SJCRH30 (cell line): ENCODE data around the gene HLA-A. TPM values are rescaled to one million over a fixed set of nuclear protein-coding genes. Genes with fewer than 3 reads are reported as not detected.
"Not testable (repeated sequence)": the region's sequence is repeated elsewhere in the genome, so short reads cannot be mapped to it uniquely, and the experiment has no call there.

Experiments
- DNase-seq, 2 experiments: peaks; one replicate each; pipeline ENCODE4 v3.0.0-alpha.2; 2015 to 2020
- H3K27ac ChIP-seq: fragments of 250-450 bp; sonication (Bioruptor Pico); 2 replicates; pipeline ENCODE4 v1.5.1; 2020; ENCODE audit warnings: mild to moderate bottlenecking, moderate library complexity
- H3K27me3 ChIP-seq: fragments of 250-450 bp; sonication (Bioruptor Pico); 2 replicates; pipeline ENCODE4 v1.5.1; 2020; ENCODE audit warnings: mild to moderate bottlenecking, moderate library complexity
- H3K36me3 ChIP-seq: fragments of 250-450 bp; sonication (Bioruptor Pico); 2 replicates; pipeline ENCODE4 v1.5.1; 2020; ENCODE audit warnings: mild to moderate bottlenecking, moderate library complexity
- H3K4me1 ChIP-seq: fragments of 250-450 bp; sonication (Bioruptor Pico); 2 replicates; pipeline ENCODE4 v1.5.1; 2020; ENCODE audit warnings: mild to moderate bottlenecking, moderate library complexity
- H3K4me3 ChIP-seq: fragments of 250-450 bp; sonication (Bioruptor Pico); 2 replicates; pipeline ENCODE4 v1.5.1; 2020; ENCODE audit warnings: mild to moderate bottlenecking, moderate library complexity
- H3K9me3 ChIP-seq: fragments of 250-450 bp; sonication (Bioruptor Pico); replicated peaks from 2 replicates; pipeline ENCODE4 v1.5.1; 2020; ENCODE audit warnings: mild to moderate bottlenecking, moderate library complexity
- total RNA-seq: library from RNA; depleted of rRNA; stranded (reverse); fragments of >200 nt; shearing (Covaris generic); gene quantifications from 2 replicates; pipeline ENCODE4 v1.2.3, GENCODE V29; 2014

HLA-A gene
- total RNA-seq, 1 experiment from 2014 or later: 0.22 TPM

DNA sequence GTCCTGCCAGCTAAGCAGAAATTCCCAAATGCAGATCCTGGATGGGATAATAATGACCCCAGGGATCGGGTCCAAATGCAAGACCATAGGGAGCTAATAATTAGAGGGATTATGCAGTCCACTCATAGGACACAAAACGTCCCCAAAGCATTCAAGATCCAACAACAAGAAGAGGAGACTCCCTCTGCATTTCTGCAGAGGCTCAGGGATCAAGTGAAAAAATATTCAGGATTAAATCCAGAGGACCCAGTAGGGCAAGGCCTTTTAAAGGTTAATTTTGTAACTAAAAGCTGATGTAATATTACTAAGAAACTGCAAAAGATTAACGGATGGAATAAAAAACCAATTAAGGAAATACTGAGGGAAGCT lies 22.2 kb downstream of the HLA-A start:
- Histone ChIP-seq H3K27ac (peak overlapping the region; percentile 83), H3K4me1 (peaks cover 30% of the 10 kb centered on the region), H3K9me3 (no peaks in the 10 kb centered on the region), H3K36me3 (0 out of 2 replicates have a peak, but pooled peaks cover 2% of the 10 kb centered on the region), H3K4me3 (peak overlapping the region; percentile 61), H3K27me3 (no peaks in the 10 kb centered on the region)
- DNase-seq: no peak

DNA sequence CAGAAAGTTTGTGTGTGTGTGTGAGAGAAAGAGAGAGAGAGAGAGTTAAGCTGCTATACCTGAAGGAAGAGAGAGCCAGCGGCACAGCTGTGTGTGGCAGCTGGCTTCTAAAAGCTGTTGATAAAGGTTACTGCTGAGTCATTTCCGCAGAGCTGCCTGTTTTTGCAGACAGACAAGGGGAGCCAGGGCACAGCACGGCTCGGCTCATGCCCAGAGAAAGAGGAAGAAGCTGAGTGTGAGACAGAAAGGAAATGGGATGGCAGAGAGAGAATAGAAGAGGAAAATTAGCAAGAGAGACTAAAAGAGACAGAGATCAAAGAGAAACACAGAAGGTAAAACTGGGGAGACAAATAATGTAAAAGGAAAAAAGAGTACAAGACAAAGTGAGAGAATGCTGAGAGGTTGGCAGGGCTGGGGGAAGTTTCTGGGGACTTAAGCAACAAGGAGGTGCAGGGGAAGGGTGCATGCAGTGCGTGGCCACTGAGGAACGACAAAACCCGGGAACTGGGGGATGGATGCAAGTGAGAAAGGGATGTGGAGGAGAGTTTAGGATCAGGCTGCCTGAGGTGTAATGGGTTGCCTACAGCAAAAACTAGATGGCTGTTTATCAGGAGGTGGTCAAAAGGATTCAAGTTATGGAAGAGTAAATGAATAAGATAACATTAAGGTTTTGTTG lies 22.7 kb downstream of the HLA-A start:
- peak; percentile 78 to 87 for DNase-seq
- Histone ChIP-seq H3K4me1 (peaks cover 30% of the 10 kb centered on the region), H3K4me3 (peak overlapping the region; percentile 61), H3K36me3 (0 out of 2 replicates have a peak, but pooled peaks cover 3% of the 10 kb centered on the region), H3K9me3 (no peaks in the 10 kb centered on the region), H3K27me3 (no peaks in the 10 kb centered on the region), H3K27ac (peak overlapping the region; percentile 83)

DNA sequence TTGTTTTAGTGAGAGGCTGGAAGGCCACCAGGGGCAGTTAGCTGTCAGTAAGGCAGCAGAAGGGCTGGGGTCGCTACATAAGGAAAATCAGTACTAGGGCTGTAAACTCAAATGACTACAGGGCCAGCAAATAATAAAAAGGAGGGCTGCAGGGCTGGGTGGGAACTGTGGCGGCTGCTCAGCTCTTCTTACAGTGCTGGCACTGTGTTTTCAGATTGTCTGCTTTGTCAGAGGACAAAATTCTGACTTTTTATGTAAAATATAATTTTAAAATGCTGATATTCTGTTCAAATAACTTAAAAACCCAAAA lies 23.2 kb downstream of the HLA-A start:
- no peaks in the 10 kb centered on the region for H3K9me3 ChIP-seq
- peak overlapping the region; percentile 61 for H3K4me3 ChIP-seq
- H3K27me3 ChIP-seq: no peaks in the 10 kb centered on the region
- H3K27ac ChIP-seq: peak overlapping the region; percentile 83
- H3K36me3 ChIP-seq: 0 out of 2 replicates have a peak, but pooled peaks cover 3% of the 10 kb centered on the region
- no peak for DNase-seq
- peaks cover 30% of the 10 kb centered on the region for H3K4me1 ChIP-seq

DNA sequence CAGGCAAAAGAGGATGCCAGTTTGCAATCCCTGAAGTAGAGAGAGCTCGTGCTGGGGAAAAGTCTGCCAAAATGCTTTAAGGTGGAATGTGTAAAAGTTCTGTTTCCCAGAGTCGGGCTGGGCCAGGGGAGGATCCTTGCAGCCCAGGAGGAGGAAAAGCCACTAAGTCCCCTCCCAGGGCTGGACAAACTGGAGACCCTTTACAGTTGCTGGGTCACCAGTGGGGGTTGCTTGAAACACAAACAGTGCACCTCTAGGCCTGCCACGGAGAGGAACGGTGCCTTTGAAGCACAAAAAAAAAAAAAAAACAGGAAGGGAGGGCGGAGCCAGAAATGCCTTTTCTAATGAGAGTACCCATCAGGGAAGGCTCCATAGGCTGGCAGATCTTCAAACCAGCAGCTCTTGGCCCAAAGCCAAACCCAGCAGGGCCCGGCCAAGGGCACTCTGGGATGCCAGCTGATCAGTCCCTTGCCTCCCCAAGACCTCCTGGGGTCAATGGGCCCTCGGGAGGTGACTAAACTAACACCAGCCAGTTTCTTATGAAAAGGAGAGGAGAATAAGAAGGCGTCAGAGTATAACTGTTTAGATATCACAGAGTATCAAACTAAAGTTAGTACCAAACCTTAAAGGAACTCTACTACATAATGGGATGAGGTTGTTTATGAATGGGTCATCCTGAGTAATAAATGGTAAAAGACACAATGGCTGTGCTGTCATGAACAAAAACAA lies 23.7 kb downstream of the HLA-A start:
- H3K4me1 ChIP-seq: peaks cover 30% of the 10 kb centered on the region
- no peaks in the 10 kb centered on the region for H3K9me3 ChIP-seq
- H3K27me3 ChIP-seq: no peaks in the 10 kb centered on the region
- 0 out of 2 replicates have a peak, but pooled peaks cover 3% of the 10 kb centered on the region for H3K36me3 ChIP-seq
- peak; percentile 80 to 89 for DNase-seq
- H3K4me3 ChIP-seq: peak overlapping the region; percentile 61
- H3K27ac ChIP-seq: peak overlapping the region; percentile 83

DNA sequence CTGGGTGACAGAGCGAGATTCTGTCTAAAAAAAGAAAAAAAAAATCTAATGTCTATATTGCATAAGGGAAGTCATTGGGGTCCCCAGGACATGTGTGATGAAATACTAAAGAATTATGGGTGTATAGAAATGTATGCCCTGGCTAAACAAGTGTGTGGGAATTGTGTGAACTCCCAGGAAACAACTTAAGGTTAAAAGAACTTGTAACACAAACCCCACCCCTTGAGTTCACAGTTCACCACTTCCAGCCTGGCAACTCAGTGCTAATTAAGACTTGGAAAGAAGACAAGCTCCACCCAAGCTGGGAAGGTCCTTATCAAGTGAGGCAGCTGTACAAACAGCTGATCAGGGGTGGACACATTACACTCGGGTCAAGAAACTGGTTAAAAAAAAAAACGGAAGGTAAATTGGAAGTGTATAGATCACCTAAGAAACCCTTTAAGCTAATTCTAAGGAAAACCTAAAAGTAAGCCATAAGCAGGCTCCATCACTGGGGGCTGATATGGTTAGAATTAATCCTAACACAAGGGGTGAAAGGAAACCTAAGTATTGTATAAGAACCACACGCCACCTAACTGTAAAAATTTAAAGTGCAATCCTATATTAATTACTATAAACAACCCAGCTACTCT lies 25.2 kb downstream of the HLA-A start:
- H3K4me3 ChIP-seq: no peak overlapping the region

DNA sequence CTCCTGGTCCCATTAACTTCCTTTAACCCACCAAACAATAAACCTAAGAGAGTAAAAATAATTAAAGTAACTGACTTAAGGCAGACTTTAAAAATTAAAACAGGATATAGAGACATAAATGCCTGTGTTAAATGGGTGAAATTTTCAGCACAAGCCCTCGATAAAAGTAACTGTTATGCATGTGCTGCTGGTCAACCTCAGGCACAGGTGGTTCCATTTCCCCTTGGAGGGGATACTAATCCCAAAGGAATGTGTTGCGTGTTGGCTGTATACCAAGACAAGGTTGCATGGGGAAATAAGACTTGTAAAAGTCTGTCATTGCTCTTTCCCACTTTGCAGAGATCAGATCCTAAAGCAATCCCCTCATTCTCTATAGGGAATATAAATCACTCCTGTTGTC lies 25.8 kb downstream of the HLA-A start:
- 0 out of 2 replicates have a peak, but pooled peaks cover 3% of the 10 kb centered on the region for H3K36me3 ChIP-seq
- peak overlapping the region; percentile 6; the same call in 1 of the 2 replicates for H3K27ac ChIP-seq
- no peak overlapping the region for H3K4me3 ChIP-seq
- peak in 1 of 2 experiments; percentile 39 for DNase-seq
- H3K9me3 ChIP-seq: no peaks in the 10 kb centered on the region
- H3K4me1 ChIP-seq: peaks cover 30% of the 10 kb centered on the region
- no peaks in the 10 kb centered on the region for H3K27me3 ChIP-seq

More for the DNA sequence above, 25.2 kb downstream of the HLA-A start:
- Histone ChIP-seq H3K36me3 (0 out of 2 replicates have a peak, but pooled peaks cover 3% of the 10 kb centered on the region), H3K27me3 (no peaks in the 10 kb centered on the region), H3K4me1 (peaks cover 30% of the 10 kb centered on the region), H3K27ac (peak overlapping the region; percentile 6; the same call in 1 of the 2 replicates), H3K9me3 (no peaks in the 10 kb centered on the region)
- DNase-seq: peak; percentile 37 to 60

DNA sequence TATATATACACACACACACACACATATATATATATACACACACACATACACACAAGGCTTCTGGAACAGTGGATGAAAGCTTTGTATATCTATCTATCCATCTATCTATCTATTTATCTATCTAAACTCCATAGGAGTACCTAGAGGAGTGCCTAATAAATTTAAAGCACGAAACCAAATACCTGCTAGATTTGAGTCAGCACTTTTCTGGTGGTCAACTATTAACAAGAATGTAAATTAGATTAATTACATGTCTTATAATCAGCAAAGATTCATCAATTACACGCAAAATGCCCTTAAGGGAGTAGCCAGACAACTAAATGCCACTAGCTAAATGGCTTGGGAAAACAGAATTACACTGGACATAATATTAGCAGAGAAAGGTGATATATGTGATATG lies 26.6 kb downstream of the HLA-A start:
- H3K36me3 ChIP-seq: 0 out of 2 replicates have a peak, but pooled peaks cover 3% of the 10 kb centered on the region
- DNase-seq: no peak
- H3K4me3 ChIP-seq: no peak overlapping the region
- H3K27ac ChIP-seq: no peak overlapping the region
- no peaks in the 10 kb centered on the region for H3K9me3 ChIP-seq
- no peaks in the 10 kb centered on the region for H3K27me3 ChIP-seq
- H3K4me1 ChIP-seq: peaks cover 30% of the 10 kb centered on the region

DNA sequence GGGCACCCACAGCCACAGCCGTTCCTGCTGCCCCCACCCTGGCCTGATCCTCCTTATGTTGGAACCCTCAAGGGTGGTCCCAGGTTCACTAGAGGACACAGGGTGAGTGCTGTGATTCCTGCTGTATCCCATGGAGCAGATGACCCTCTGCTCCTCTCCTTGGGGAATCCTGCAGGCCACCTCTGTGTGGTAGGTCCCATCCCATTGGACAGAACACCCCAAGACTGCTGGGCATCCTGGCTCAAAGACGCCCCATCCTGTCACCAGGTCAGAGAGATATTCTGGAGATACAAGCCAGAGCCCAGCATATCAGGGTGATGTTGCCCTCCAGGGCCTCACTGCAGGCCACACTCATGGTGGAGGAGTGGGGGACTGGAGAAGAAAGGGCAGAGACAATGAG lies 28.4 kb downstream of the HLA-A start:
- Histone ChIP-seq H3K4me1 (peaks cover 23% of the 10 kb centered on the region), H3K27me3 (no peaks in the 10 kb centered on the region), H3K9me3 (no peaks in the 10 kb centered on the region), H3K4me3 (no peak overlapping the region), H3K27ac (no peak overlapping the region), H3K36me3 (0 out of 2 replicates have a peak, but pooled peaks cover 3% of the 10 kb centered on the region)
- no peak for DNase-seq

DNA sequence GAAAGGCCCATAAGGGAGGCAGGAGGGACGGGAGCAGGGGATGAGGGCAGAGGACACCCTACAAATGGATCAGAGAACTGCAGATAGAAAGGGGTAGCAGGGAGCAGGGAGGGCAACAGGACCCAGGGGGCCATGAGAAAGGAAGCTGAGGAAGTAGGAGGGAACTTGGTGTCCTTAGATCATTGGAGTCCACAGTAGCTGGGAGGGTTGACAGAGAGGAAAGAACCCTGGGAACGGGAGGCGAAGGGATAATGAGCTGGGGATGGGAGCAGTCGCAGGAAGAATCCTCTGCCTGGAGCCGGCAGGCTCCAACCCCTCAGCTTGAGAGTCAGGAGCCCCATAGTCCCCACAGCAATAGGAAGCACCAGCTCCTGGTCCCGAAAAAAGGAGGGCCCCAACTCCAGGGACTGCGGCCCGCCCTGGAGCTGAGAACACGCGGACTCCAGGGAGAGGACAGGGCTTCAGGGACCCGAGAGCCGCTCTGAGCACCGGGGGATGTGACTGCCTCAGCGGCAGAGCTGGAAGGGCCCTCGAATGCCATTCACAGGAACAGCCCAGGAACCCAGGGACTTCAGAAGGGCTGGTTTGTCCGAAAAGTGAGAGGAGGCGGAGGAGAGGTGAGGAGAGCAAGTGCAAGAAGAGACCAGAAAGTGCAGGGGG lies 32.7 kb downstream of the HLA-A start:
- Histone ChIP-seq H3K9me3 (no peaks in the 10 kb centered on the region), H3K36me3 (no peaks in the 10 kb centered on the region), H3K4me1 (no peaks in the 10 kb centered on the region), H3K4me3 (no peak overlapping the region), H3K27me3 (no peaks in the 10 kb centered on the region), H3K27ac (no peak overlapping the region)
- DNase-seq: no peak

DNA sequence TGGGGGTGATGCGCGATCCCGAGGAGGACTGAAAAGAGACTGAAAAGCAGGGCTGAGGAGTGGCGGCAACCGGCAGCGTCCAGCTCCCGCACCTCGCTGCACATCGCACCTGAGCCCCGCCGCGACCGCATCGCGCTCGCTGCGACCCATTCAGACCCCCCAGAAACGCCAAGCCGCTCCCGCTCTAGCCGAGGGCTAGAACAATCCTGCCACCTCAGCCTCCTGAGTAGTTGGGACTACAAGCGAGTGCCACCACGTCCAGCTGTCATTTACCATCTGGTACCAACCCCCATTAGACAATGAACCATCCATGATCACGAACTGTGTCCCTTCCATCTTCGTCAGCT lies 33.2 kb downstream of the HLA-A start:
- no peak overlapping the region for H3K27ac ChIP-seq
- H3K4me3 ChIP-seq: no peak overlapping the region
- H3K27me3 ChIP-seq: no peaks in the 10 kb centered on the region
- H3K9me3 ChIP-seq: no peaks in the 10 kb centered on the region
- no peak for DNase-seq
- H3K4me1 ChIP-seq: no peaks in the 10 kb centered on the region
- H3K36me3 ChIP-seq: no peaks in the 10 kb centered on the region

DNA sequence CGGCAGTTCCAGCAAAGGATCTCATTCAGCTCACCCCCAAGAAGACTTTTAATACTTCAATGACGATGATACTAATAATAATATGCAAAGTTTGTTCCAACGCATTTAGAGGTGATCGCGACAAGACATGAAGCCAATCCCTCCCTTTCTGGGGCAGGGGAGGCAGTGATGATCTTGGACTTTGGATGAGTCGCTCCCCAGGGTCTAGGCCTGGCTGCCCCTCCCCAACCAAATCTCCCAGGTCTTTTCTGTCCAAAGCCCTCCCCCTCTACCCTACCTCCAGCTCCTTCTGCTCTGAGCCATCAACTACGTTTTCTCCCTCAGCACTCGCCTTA lies 33.9 kb downstream of the HLA-A start:
- Histone ChIP-seq H3K4me3 (peak overlapping the region; percentile 65), H3K9me3 (no peaks in the 10 kb centered on the region), H3K36me3 (no peaks in the 10 kb centered on the region), H3K27me3 (no peaks in the 10 kb centered on the region), H3K27ac (peak overlapping the region; percentile 71; the same call in 1 of the 2 replicates), H3K4me1 (no peaks in the 10 kb centered on the region)
- DNase-seq: no peak

DNA sequence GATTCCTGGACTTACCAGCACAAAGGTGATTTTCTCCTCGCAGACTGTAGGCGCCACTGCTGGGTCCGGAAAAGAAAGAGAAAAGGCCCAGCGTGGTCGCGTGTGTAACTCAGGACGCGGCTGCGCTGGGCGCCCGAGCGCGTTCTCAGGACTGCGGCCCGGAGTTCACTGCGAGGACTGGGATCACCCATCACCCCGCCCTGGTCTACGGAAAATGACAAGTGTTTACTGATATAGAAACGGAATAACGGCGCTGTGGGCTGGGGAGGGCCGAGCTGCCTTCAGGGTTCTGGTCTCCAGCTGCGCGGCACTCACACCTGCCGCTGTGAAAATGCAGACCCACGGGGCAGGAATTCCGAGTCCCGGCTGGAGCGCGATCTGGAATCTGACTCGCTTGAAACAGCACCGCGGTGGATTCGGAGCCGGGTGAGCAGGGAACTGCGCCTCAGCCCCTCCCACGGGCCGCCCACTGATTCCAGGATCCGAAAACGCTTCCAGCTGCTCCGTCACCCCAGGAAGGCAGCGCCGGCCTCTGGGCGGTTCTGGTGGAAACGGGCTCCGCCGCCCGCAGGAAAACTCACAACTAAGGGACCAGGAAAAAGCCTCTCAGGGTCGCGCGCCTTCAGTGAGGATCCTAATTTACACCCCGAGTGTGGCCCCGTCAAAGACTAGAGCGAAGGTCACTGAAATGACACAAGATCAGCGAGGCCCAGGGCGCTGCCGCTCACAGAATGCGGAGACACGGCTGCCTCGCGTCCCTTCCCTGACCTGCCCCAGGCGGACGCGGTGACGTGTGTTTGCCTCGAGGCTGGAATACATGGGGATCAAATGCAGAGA lies 34.5 kb downstream of the HLA-A start:
- Histone ChIP-seq H3K4me1 (no peaks in the 10 kb centered on the region), H3K4me3 (peak overlapping the region; percentile 65), H3K36me3 (no peaks in the 10 kb centered on the region), H3K9me3 (no peaks in the 10 kb centered on the region), H3K27ac (peak overlapping the region; percentile 71), H3K27me3 (no peaks in the 10 kb centered on the region)
- DNase-seq: peak; percentile 77 to 79

DNA sequence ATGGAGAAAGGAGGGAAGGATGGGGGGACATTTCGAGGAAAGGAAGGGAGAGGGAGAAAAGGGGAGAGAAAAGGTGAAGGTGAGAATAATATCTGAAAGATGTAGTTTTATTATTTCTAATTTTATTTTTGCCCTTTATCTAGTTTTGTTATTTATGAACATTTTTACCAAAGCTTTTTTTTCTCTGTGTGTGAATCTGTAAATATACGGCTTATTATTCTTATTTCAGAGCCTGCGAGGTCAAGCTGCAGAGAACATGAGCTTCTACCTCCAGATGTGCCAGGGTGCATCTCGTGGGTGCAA lies 35.0 kb downstream of the HLA-A start:
- DNase-seq: no peak
- H3K9me3 ChIP-seq: no peaks in the 10 kb centered on the region
- H3K36me3 ChIP-seq: no peaks in the 10 kb centered on the region
- H3K27ac ChIP-seq: peak overlapping the region; percentile 71
- peak overlapping the region; percentile 65 for H3K4me3 ChIP-seq
- no peaks in the 10 kb centered on the region for H3K4me1 ChIP-seq
- no peaks in the 10 kb centered on the region for H3K27me3 ChIP-seq

DNA sequence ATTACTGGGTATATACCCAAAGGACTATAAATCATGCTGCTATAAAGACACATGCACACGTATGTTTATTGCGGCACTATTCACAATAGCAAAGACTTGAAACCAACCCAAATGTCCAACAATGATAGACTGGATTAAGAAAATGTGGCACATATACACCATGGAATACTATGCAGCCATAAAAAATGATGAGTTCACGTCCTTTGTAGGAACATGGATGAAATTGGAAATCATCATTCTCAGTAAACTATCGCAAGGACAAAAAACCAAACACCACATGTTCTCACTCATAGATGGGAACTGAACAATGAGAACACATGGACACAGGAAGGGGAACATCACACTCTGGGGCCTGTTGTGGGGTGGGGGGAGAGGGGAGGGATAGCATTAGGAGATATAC lies 37.7 kb downstream of the HLA-A start:
- not testable (repeated sequence) for H3K9me3 ChIP-seq, H3K27me3 ChIP-seq, DNase-seq, H3K36me3 ChIP-seq, H3K27ac ChIP-seq, H3K4me3 ChIP-seq, H3K4me1 ChIP-seq
